A549 (cell line): ENCODE results near the gene PRKRA. TPM values are rescaled to one million over a fixed set of nuclear protein-coding genes. Genes with fewer than 3 reads are reported as not detected.

ENCODE experiments used
- ATAC-seq, 2 experiments: fragments of 200-7000 bp in 1 of 2; fragments of >200 bp in 1 of 2; cut with Nextera tagmentation in 1 of 2; cut with Tn5 transposase in 1 of 2; 3 replicates each; pipeline versions ENCODE4 v1.8.0 to v1.9.1; 2018 to 2020; ENCODE audit warnings: mild to moderate bottlenecking in 1 of 2, moderate library complexity in 1 of 2
- CTCF ChIA-PET: fragments of 300-600 bp; sonication (Branson Sonifier 250); formaldehyde crosslinking; extraction: SDS; loops from one replicate; lab custom pipeline; 2021; ENCODE audit warnings: antibody characterized with exemption, inconsistent platforms; lab: Yijun Ruan, JAX
- POLR2A ChIA-PET: fragments of 350-600 bp; formaldehyde crosslinking; extraction: SDS; loops from one replicate; lab custom pipeline; 2021; ENCODE audit warnings: antibody characterized with exemption, inconsistent platforms; lab: Yijun Ruan, JAX
- DNase-seq, 2 experiments: peaks; one replicate each; pipeline versions ENCODE4 v3.0.0 to v3.0.0-alpha.2; 2011 to 2016; ENCODE audit warnings: low read depth in 1 of 2, low spot score in 1 of 2
- FAIRE-seq: peaks from 2 replicates; lab custom pipeline; 2011; peaks lifted over from hg19 to GRCh38; lab: Jason Lieb, UNC
- H3K27ac ChIP-seq, 2 experiments: fragments of >200 bp; sonication (Bioruptor Twin); formaldehyde crosslinking; 3 replicates each; pipeline ENCODE4 v1.5.1; 2016 to 2017
- H3K4me1 ChIP-seq: fragments of >200 bp; sonication (Bioruptor Twin); formaldehyde crosslinking; 3 replicates; pipeline ENCODE4 v1.6.1; 2016
- H3K4me2 ChIP-seq: fragments of >200 bp; sonication (Bioruptor Twin); formaldehyde crosslinking; 3 replicates; pipeline ENCODE4 v1.6.1; 2016
- H3K4me3 ChIP-seq: fragments of >200 bp; sonication (Bioruptor Twin); formaldehyde crosslinking; 3 replicates; pipeline ENCODE4 v1.5.1; 2016
- H3K9me3 ChIP-seq: fragments of >200 bp; sonication (Bioruptor Twin); formaldehyde crosslinking; 3 replicates; pipeline ENCODE4 v1.6.1; 2016
- ATOH8 ChIP-seq: fragments of 250-450 bp; sonication (Bioruptor Pico); IDR thresholded peaks from 2 replicates; pipeline ENCODE4 v1.5.0; 2020; ENCODE audit warnings: low read depth, mild to moderate bottlenecking, moderate library complexity
- BHLHE40 ChIP-seq: IDR thresholded peaks from 2 replicates; pipeline ENCODE4 v1.6.1; 2012; ENCODE audit warnings: low read depth, low read length, inconsistent platforms
- CBX8 ChIP-seq: fragments of 200-600 bp; sonication (generic); IDR thresholded peaks from 2 replicates; pipeline ENCODE4 v1.6.1; 2016
- E2F6 ChIP-seq: IDR thresholded peaks from 2 replicates; pipeline ENCODE4 v1.6.1; 2012; ENCODE audit warnings: low read depth, borderline replicate concordance
- EHMT2 ChIP-seq: fragments of 200-600 bp; sonication (generic); IDR thresholded peaks from 2 replicates; pipeline ENCODE4 v1.6.1; 2016; ENCODE audit warnings: antibody characterized with exemption, low read depth, mild to moderate bottlenecking, moderate library complexity
- ELK1 ChIP-seq: fragments of 150-350 bp; IDR thresholded peaks from 2 replicates; pipeline ENCODE4 v1.6.1; 2014; ENCODE audit warnings: low read depth, mild to moderate bottlenecking, low read length
- FOSB ChIP-seq: fragments of 250-450 bp; sonication (Bioruptor Pico); IDR thresholded peaks from 2 replicates; pipeline ENCODE4 v1.5.0; 2020; ENCODE audit warnings: mild to moderate bottlenecking, moderate library complexity
- HES2 ChIP-seq: fragments of >200 bp; sonication (Bioruptor Twin); formaldehyde crosslinking; IDR thresholded peaks from 2 replicates; pipeline ENCODE4 v1.6.1; 2016
- HOXB13 ChIP-seq: fragments of 250-450 bp; sonication (Bioruptor Pico); IDR thresholded peaks from 2 replicates; pipeline ENCODE4 v1.5.0; 2020; ENCODE audit warnings: low read depth, mild to moderate bottlenecking, moderate library complexity
- KDM5A ChIP-seq: fragments of 200-600 bp; sonication (generic); IDR thresholded peaks from 2 replicates; pipeline ENCODE4 v1.6.1; 2016; ENCODE audit warnings: antibody characterized with exemption, mild to moderate bottlenecking
- MAFK ChIP-seq: fragments of 450-650 bp; IDR thresholded peaks from 2 replicates; pipeline ENCODE4 v1.6.1; 2014; ENCODE audit not compliant: partially characterized antibody
- MYC ChIP-seq: IDR thresholded peaks from 2 replicates; pipeline ENCODE4 v1.6.1; 2012; ENCODE audit warnings: mild to moderate bottlenecking, inconsistent platforms, low read length, improper control_type of control experiment, borderline replicate concordance
- NPAS2 ChIP-seq: fragments of 250-450 bp; sonication (Bioruptor Pico); IDR thresholded peaks from 2 replicates; pipeline ENCODE4 v1.8.0; 2022; ENCODE audit warnings: mild to moderate bottlenecking, moderate library complexity, borderline replicate concordance
- NR3C1 ChIP-seq: fragments of >200 bp; sonication (Bioruptor Twin); formaldehyde crosslinking; IDR thresholded peaks from 3 replicates; pipeline ENCODE4 v1.6.1; 2017
- POLR2AphosphoS2 ChIP-seq: conservative IDR thresholded peaks from 2 replicates; pipeline ENCODE4 v1.6.1; 2012; ENCODE audit warnings: low read length, improper control_type of control experiment, inconsistent platforms
- RAD21 ChIP-seq, 2 experiments: fragments of >200 bp in 1 of 2; sonication (Bioruptor Twin) in 1 of 2; formaldehyde crosslinking in 1 of 2; IDR thresholded peaks in 1 of 2; conservative IDR thresholded peaks in 1 of 2; 2 replicates in 1 of 2; 3 replicates in 1 of 2; pipeline ENCODE4 v1.6.1; 2012 to 2018; ENCODE audit warnings: inconsistent platforms in 1 of 2
- RARB ChIP-seq: fragments of 250-450 bp; sonication (Bioruptor Pico); IDR thresholded peaks from 2 replicates; pipeline ENCODE4 v1.8.0; 2021; ENCODE audit warnings: mild to moderate bottlenecking, moderate library complexity
- RCOR1 ChIP-seq: fragments of 150-350 bp; IDR thresholded peaks from 2 replicates; pipeline ENCODE4 v1.6.1; 2014; ENCODE audit warnings: antibody characterized with exemption, low read length, low read depth
- SMC3 ChIP-seq: fragments of >200 bp; sonication (Bioruptor Twin); formaldehyde crosslinking; IDR thresholded peaks from 3 replicates; pipeline ENCODE4 v1.6.1; 2018; ENCODE audit warnings: inconsistent platforms
- TFCP2L1 ChIP-seq: fragments of 250-450 bp; sonication (Bioruptor Pico); IDR thresholded peaks from 2 replicates; pipeline ENCODE4 v1.5.0; 2021; ENCODE audit warnings: mild to moderate bottlenecking
- USF2 ChIP-seq: fragments of 450-650 bp; IDR thresholded peaks from 2 replicates; pipeline ENCODE4 v1.6.1; 2014; ENCODE audit warnings: antibody characterized with exemption
- ZFP36 ChIP-seq: fragments of 450-650 bp; IDR thresholded peaks from 2 replicates; pipeline ENCODE4 v1.6.1; 2014; ENCODE audit warnings: borderline replicate concordance; ENCODE audit not compliant: partially characterized antibody
- ZSCAN20 ChIP-seq: fragments of 250-450 bp; sonication (Bioruptor Pico); IDR thresholded peaks from 2 replicates; pipeline ENCODE4 v1.8.0; 2022; ENCODE audit warnings: mild to moderate bottlenecking, moderate library complexity
- WGBS: methylation state at CpG from one replicate; pipeline ENCODE4 v1.1.6; 2017; ENCODE audit errors: missing lambda C conversion rate; 5-methylcytosine and 5-hydroxymethylcytosine counted together
- polyA plus RNA-seq, 4 experiments: library from polyadenylated mRNA; depleted of rRNA in 3 of 4; stranded (reverse); fragments of >200 nt; fragmentation: RNase III in 1 of 4; extraction: RNeasy Plus Mini Kit Qiagen cat#74134 plus additional on column Dnase treatment in 1 of 4; gene quantifications; 2 replicates in 3 of 4; 3 replicates in 1 of 4; pipeline ENCODE4 v1.2.3, GENCODE V29; 2011 to 2017

The PRKRA gene
- polyA plus RNA-seq, 2 of the 4 experiments (the other 2 are of a cell fraction) = 44.1 to 63.4 TPM

- Histone ChIP-seq H3K4me3 (no peak overlapping the region), H3K4me2 (no peak overlapping the region), H3K4me1 (no peaks in the 10 kb centered on the region), H3K9me3 (no peaks in the 10 kb centered on the region), H3K27ac (no peak overlapping the region)
- TF ChIP-seq NPAS2 (CRISPR knock-in tag) (no peak), TFCP2L1 (CRISPR knock-in tag) (no peak), ZFP36 (no peak), EHMT2 (no peak), RCOR1 (no peak)
- 98% methylated on average over 3 of the region's 3 CpGs for WGBS
- FAIRE-seq (no peak), ATAC-seq (no peak), DNase-seq (no peak)
- CTCF ChIA-PET = no interaction called here
- POLR2A ChIA-PET = no interaction called here
Measured at GRCh38 chr2:178499640-178500039, 48.7 kb upstream of the PRKRA start.

DNA sequence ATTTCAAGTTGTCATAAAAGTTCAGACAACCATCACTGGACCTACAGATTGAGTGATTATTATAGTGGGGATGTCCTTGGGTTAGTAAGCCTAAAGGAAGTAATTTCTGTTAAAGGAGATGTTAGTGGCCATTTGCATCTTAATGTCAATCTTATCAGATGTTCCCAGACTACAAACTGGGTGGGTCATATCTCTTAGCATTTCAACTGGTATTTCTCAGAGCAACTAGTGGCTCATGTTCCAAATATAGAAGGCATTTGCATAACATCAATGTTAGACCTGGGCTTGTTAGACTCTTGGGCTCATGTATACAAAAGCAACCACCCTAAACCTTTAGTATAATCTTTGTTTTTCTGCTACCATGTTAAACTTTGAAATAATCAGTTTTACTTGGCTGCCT, 47.2 kb upstream of the PRKRA start:
- Histone ChIP-seq H3K27ac (no peak overlapping the region), H3K4me1 (no peaks in the 10 kb centered on the region), H3K4me2 (no peak overlapping the region), H3K4me3 (no peak overlapping the region), H3K9me3 (no peaks in the 10 kb centered on the region)
- FAIRE-seq (no peak), DNase-seq (no peak), ATAC-seq (no peak)
- ChIA-PET POLR2A (no interaction called here), CTCF (no interaction called here)
- no peak for TF ChIP-seq ELK1
- no peak for TF ChIP-seq SMC3
- no peak for TF ChIP-seq KDM5A
- TF ChIP-seq, all 56 proteins: peak for 0

DNA sequence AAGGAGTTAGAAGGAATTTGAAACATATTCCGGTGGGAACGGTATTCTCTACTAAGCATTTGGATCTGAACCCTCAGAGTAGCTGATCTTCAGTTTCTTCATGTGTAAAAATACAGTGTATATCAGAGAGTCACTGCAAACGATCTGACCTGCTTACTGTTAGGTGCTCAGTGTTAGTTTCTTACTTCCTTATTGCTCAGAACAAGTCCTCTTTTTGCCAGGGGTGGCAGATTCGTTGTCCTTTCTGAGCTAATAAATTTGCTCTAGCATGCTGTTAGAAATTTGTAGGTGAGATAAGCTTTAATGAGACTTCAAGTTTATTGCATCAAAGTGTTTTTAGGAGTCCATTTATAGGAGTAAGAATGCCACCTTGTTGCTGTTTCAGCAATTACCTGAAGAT, 45.1 kb upstream of the PRKRA start:
- Histone ChIP-seq H3K4me1 (no peaks in the 10 kb centered on the region), H3K4me2 (no peak overlapping the region), H3K27ac (no peak overlapping the region), H3K9me3 (no peaks in the 10 kb centered on the region), H3K4me3 (no peak overlapping the region)
- FAIRE-seq (no peak), DNase-seq (no peak), ATAC-seq (no peak)
- ChIA-PET POLR2A (no interaction called here), CTCF (no interaction called here)
- 79% methylated on average over 4 of the region's 4 CpGs for WGBS
- no peak for TF ChIP-seq NR3C1
- TF ChIP-seq USF2 = no peak
- TF ChIP-seq HES2 = no peak
- TF ChIP-seq BHLHE40 = no peak
- TF ChIP-seq RAD21 (conservative IDR thresholded peaks at IDR 0.05 in 1 of 2, IDR thresholded peaks at IDR 0.05 in 1 of 2) = no peak
- no peak for TF ChIP-seq MAFK
- no peak for TF ChIP-seq ZSCAN20
- TF ChIP-seq E2F6 = no peak
- TF ChIP-seq MYC = no peak
- no peak for TF ChIP-seq CBX8
- no peak for TF ChIP-seq FOSB
- TF ChIP-seq POLR2AphosphoS2 = no peak
- TF ChIP-seq ATOH8 (CRISPR knock-in tag) = no peak
- no peak for TF ChIP-seq HOXB13 (CRISPR knock-in tag)
- no peak for TF ChIP-seq RARB (CRISPR knock-in tag)
